ENCODE measurements around the gene C3orf20. TPM values are rescaled to one million over a fixed set of nuclear protein-coding genes. Genes with fewer than 3 reads are reported as not detected.

The C3orf20 gene
- polyA plus RNA-seq, 1 donor from 2014 or later = not detected

DNA sequence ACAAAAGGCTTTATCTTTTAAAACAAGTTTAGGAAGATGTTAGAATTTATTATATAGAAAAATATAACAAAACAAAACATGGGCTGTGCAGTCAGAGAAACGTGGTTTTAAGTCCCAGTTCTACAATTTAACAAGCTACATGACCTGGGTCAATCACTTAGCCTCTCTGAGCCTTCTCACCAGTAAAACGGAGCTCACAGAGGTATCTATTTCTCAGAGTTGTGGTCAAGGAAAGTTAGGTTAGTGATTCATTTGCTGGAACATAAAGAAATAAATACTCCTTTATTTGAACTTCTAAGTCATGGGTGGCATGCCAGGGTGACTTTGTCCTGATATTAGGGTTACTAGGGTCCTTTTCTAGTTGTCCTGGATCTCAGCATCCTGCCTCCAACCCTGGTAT is 34.2 kb upstream of the C3orf20 start:
- no peaks in the 10 kb centered on the region for H3K9me3 ChIP-seq (ENCODE audit: low read length)
- H3K36me3 ChIP-seq (ENCODE audit: insufficient read depth, low read length) = no peaks in the 10 kb centered on the region
- no peaks in the 10 kb centered on the region for H3F3A ChIP-seq (ENCODE audit: insufficient read depth, low read length, poor library complexity, severe bottlenecking)
- H2AFZ ChIP-seq (ENCODE audit: low read depth, low read length) = no peak overlapping the region
- H3K4me2 ChIP-seq (ENCODE audit: low read length) = peak overlapping the region; percentile 16
- H3K4me3 ChIP-seq (ENCODE audit: low read length) = no peak overlapping the region
- no peaks in the 10 kb centered on the region for H3K27me3 ChIP-seq (ENCODE audit: insufficient read depth, low read depth, low read length)
- no peaks in the 10 kb centered on the region for H4K20me1 ChIP-seq (ENCODE audit: insufficient read depth)
- no peaks in the 10 kb centered on the region for H3K9me2 ChIP-seq (ENCODE audit: insufficient read depth, low read length)
- peak overlapping the region; percentile 3 for H3K27ac ChIP-seq (ENCODE audit: low read length)
- no peaks in the 10 kb centered on the region for H3K79me2 ChIP-seq (replicated peaks; ENCODE audit: insufficient read depth, low read length)
- no peak overlapping the region for H3K9ac ChIP-seq (ENCODE audit: low read length)
- TF ChIP-seq, protein P1, sequence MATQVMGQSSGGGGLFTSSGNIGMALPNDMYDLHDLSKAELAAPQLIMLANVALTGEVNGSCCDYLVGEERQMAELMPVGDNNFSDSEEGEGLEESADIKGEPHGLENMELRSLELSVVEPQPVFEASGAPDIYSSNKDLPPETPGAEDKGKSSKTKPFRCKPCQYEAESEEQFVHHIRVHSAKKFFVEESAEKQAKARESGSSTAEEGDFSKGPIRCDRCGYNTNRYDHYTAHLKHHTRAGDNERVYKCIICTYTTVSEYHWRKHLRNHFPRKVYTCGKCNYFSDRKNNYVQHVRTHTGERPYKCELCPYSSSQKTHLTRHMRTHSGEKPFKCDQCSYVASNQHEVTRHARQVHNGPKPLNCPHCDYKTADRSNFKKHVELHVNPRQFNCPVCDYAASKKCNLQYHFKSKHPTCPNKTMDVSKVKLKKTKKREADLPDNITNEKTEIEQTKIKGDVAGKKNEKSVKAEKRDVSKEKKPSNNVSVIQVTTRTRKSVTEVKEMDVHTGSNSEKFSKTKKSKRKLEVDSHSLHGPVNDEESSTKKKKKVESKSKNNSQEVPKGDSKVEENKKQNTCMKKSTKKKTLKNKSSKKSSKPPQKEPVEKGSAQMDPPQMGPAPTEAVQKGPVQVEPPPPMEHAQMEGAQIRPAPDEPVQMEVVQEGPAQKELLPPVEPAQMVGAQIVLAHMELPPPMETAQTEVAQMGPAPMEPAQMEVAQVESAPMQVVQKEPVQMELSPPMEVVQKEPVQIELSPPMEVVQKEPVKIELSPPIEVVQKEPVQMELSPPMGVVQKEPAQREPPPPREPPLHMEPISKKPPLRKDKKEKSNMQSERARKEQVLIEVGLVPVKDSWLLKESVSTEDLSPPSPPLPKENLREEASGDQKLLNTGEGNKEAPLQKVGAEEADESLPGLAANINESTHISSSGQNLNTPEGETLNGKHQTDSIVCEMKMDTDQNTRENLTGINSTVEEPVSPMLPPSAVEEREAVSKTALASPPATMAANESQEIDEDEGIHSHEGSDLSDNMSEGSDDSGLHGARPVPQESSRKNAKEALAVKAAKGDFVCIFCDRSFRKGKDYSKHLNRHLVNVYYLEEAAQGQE (IDR thresholded peaks at IDR 0.05; ENCODE audit: borderline replicate concordance) = no peak
- TF ChIP-seq EZH2 (IDR thresholded peaks at IDR 0.05; ENCODE audit: borderline replicate concordance, insufficient read depth, low read length, poor library complexity, severe bottlenecking) (no peak), EP300 (conservative IDR thresholded peaks at IDR 0.05; ENCODE audit: poor library complexity, severe bottlenecking) (no peak), TAF1 (IDR thresholded peaks at IDR 0.05; ENCODE audit: low read depth) (no peak), MXI1 (conservative IDR thresholded peaks at IDR 0.05; ENCODE audit: poor library complexity, severe bottlenecking) (no peak), SMC3 (conservative IDR thresholded peaks at IDR 0.05; ENCODE audit: poor library complexity) (no peak), POLR2AphosphoS5 (IDR thresholded peaks at IDR 0.05) (no peak), RAD21 (conservative IDR thresholded peaks at IDR 0.05) (no peak)
- TF ChIP-seq, protein P2, sequence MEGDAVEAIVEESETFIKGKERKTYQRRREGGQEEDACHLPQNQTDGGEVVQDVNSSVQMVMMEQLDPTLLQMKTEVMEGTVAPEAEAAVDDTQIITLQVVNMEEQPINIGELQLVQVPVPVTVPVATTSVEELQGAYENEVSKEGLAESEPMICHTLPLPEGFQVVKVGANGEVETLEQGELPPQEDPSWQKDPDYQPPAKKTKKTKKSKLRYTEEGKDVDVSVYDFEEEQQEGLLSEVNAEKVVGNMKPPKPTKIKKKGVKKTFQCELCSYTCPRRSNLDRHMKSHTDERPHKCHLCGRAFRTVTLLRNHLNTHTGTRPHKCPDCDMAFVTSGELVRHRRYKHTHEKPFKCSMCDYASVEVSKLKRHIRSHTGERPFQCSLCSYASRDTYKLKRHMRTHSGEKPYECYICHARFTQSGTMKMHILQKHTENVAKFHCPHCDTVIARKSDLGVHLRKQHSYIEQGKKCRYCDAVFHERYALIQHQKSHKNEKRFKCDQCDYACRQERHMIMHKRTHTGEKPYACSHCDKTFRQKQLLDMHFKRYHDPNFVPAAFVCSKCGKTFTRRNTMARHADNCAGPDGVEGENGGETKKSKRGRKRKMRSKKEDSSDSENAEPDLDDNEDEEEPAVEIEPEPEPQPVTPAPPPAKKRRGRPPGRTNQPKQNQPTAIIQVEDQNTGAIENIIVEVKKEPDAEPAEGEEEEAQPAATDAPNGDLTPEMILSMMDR (IDR thresholded peaks at IDR 0.05; ENCODE audit: poor library complexity, severe bottlenecking) = no peak

DNA sequence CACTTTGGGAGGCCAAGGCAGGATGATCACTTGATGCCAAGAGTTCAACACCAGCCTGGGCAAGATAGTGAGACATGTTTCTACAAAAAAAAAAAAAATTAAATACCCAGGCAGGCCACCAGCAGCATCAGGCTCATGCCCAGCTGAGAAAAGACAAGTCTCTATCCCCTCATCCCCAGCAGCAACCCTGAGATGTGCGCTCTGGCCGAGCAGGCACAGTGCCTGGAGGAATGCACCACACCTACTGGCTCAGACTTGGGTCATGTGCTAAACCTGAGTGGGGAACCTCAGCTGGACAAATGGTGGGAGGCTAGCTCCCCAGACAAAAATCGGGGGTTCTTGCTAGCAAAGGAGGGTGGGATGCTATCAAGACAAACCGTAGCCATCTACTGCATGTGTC is 33.6 kb upstream of the C3orf20 start:
- Histone ChIP-seq H3K4me3 (ENCODE audit: low read length) (no peak overlapping the region), H3K27me3 (ENCODE audit: insufficient read depth, low read depth, low read length) (no peaks in the 10 kb centered on the region), H3F3A (ENCODE audit: insufficient read depth, low read length, poor library complexity, severe bottlenecking) (no peaks in the 10 kb centered on the region), H3K4me2 (ENCODE audit: low read length) (no peak overlapping the region), H3K36me3 (ENCODE audit: insufficient read depth, low read length) (no peaks in the 10 kb centered on the region), H4K20me1 (ENCODE audit: insufficient read depth) (no peaks in the 10 kb centered on the region), H3K79me2 (replicated peaks; ENCODE audit: insufficient read depth, low read length) (no peaks in the 10 kb centered on the region), H3K9me2 (ENCODE audit: insufficient read depth, low read length) (no peaks in the 10 kb centered on the region), H3K9me3 (ENCODE audit: low read length) (no peaks in the 10 kb centered on the region), H2AFZ (ENCODE audit: low read depth, low read length) (no peak overlapping the region), H3K9ac (ENCODE audit: low read length) (no peak overlapping the region), H3K27ac (ENCODE audit: low read length) (no peak overlapping the region)
- TF ChIP-seq EP300 (conservative IDR thresholded peaks at IDR 0.05; ENCODE audit: poor library complexity, severe bottlenecking) (no peak), RAD21 (conservative IDR thresholded peaks at IDR 0.05) (no peak), POLR2AphosphoS5 (IDR thresholded peaks at IDR 0.05) (no peak), EZH2 (IDR thresholded peaks at IDR 0.05; ENCODE audit: borderline replicate concordance, insufficient read depth, low read length, poor library complexity, severe bottlenecking) (no peak), MXI1 (conservative IDR thresholded peaks at IDR 0.05; ENCODE audit: poor library complexity, severe bottlenecking) (no peak), TAF1 (IDR thresholded peaks at IDR 0.05; ENCODE audit: low read depth) (no peak)
- TF ChIP-seq, protein P1 (IDR thresholded peaks at IDR 0.05; ENCODE audit: borderline replicate concordance) = no peak
- TF ChIP-seq, protein P2 (IDR thresholded peaks at IDR 0.05; ENCODE audit: poor library complexity, severe bottlenecking) = no peak

Measured in neural cell (in vitro differentiated cells).